Naive thymus-derived CD4-positive, alpha-beta T cell (primary cell): ENCODE measurements around the gene NINJ1. TPM values are rescaled to one million over a fixed set of nuclear protein-coding genes. Genes with fewer than 3 reads are reported as not detected.

Source experiments
- ATAC-seq: fragments of 150-1000 bp; cut with Tn5 transposase; 2 replicates; pipeline ENCODE4 v1.10.0; 2021; ENCODE audit warnings: mild to moderate bottlenecking, moderate library complexity
- CTCF ChIA-PET: fragments of 350-600 bp; sonication (Branson Sonifier 250); formaldehyde crosslinking; loops from one replicate; lab custom pipeline; 2021; ENCODE audit warnings: antibody characterized with exemption; lab: Charles Lee
- POLR2A ChIA-PET: fragments of 350-600 bp; sonication (Branson Sonifier 250); formaldehyde crosslinking; loops from one replicate; lab custom pipeline; 2021; ENCODE audit warnings: antibody characterized with exemption, inconsistent platforms; lab: Charles Lee
- DNase-seq, 9 donors: peaks; one replicate each; pipeline versions ENCODE4 v3.0.0 to v3.0.0-alpha.2; 2020 to 2022; ENCODE audit warnings: mixed read lengths in 1 of 9
- H3K27ac ChIP-seq: one replicate; pipeline ENCODE4 v1.7.0; 2013; ENCODE audit warnings: mild to moderate bottlenecking, low read depth, low read length, moderate library complexity
- H3K27me3 ChIP-seq, 2 donors: one replicate each; pipeline ENCODE4 v1.7.0; 2013; ENCODE audit warnings: low read length in 2 of 2, mild to moderate bottlenecking in 2 of 2, moderate library complexity in 2 of 2; ENCODE audit not compliant: control insufficient read depth in 2 of 2, insufficient read depth in 2 of 2
- H3K36me3 ChIP-seq, 3 experiments: 1 replicate in 2 of 3; 2 replicates in 1 of 3; pipeline ENCODE4 v1.7.0; 2013; ENCODE audit warnings: low read length in 3 of 3, mild to moderate bottlenecking in 3 of 3, moderate library complexity in 1 of 3; ENCODE audit not compliant: insufficient read depth in 3 of 3, control insufficient read depth in 2 of 3
- H3K4me1 ChIP-seq, 2 donors: one replicate each; pipeline ENCODE4 v1.7.0; 2013; ENCODE audit warnings: low read length in 2 of 2, mild to moderate bottlenecking in 2 of 2, moderate library complexity in 1 of 2; ENCODE audit not compliant: control insufficient read depth in 2 of 2, insufficient read depth in 2 of 2
- H3K4me3 ChIP-seq: 2 replicates; pipeline ENCODE4 v1.7.0; 2013; ENCODE audit warnings: mild to moderate bottlenecking, low read length
- H3K9me3 ChIP-seq, 3 experiments: 1 replicate in 2 of 3; 2 replicates in 1 of 3; pipeline ENCODE4 v1.7.0; 2013; ENCODE audit warnings: low read length in 3 of 3; ENCODE audit not compliant: control insufficient read depth in 2 of 3
- H3K27ac Mint-ChIP-seq, 9 donors: one replicate each; pipeline ENCODE4 v1.8.0; 2020 to 2022; ENCODE audit warnings: mixed read lengths in 9 of 9, mild to moderate bottlenecking in 8 of 9, moderate library complexity in 5 of 9, inconsistent platforms in 2 of 9
- H3K27me3 Mint-ChIP-seq, 5 donors: one replicate each; pipeline ENCODE4 v1.8.0; 2021 to 2022; ENCODE audit warnings: mixed read lengths in 5 of 5, mild to moderate bottlenecking in 1 of 5
- H3K36me3 Mint-ChIP-seq, 5 donors: one replicate each; pipeline ENCODE4 v1.8.0; 2020 to 2022; ENCODE audit warnings: mixed read lengths in 5 of 5, mild to moderate bottlenecking in 3 of 5, inconsistent platforms in 1 of 5
- H3K4me1 Mint-ChIP-seq, 7 donors: one replicate each; pipeline ENCODE4 v1.8.0; 2020 to 2022; ENCODE audit warnings: mixed read lengths in 7 of 7, mild to moderate bottlenecking in 3 of 7, inconsistent platforms in 1 of 7
- H3K4me3 Mint-ChIP-seq, 10 donors: one replicate each; pipeline ENCODE4 v1.8.0; 2020 to 2022; ENCODE audit warnings: mild to moderate bottlenecking in 10 of 10, mixed read lengths in 10 of 10, moderate library complexity in 6 of 10, inconsistent platforms in 2 of 10
- H3K9me3 Mint-ChIP-seq, 11 donors: one replicate each; pipeline ENCODE4 v1.8.0; 2020 to 2022; ENCODE audit warnings: mixed read lengths in 11 of 11, mild to moderate bottlenecking in 4 of 11, inconsistent platforms in 1 of 11, moderate library complexity in 1 of 11
- intact Hi-C, 2 donors: fragments of 100-400 bp; cut with micrococcal nuclease; formaldehyde crosslinking; loops; one replicate each; pipeline ENCODE4 v1.15.1; 2023
- polyA plus RNA-seq, 2 donors: library from polyadenylated mRNA; unstranded; fragments of 300-500 nt; fragmentation: Illumina TruSeq; gene quantifications; one replicate each; pipeline ENCODE4 v1.2.3, GENCODE V29; 2021
- total RNA-seq, 6 experiments: library from RNA in 5 of 6; stranded (reverse) in 5 of 6; gene quantifications; 1 replicate in 5 of 6; 2 replicates in 1 of 6; pipeline ENCODE4 v1.2.3 and lab custom pipeline; 2021 to 2026

Gene NINJ1, protein sequence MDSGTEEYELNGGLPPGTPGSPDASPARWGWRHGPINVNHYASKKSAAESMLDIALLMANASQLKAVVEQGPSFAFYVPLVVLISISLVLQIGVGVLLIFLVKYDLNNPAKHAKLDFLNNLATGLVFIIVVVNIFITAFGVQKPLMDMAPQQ
- total RNA-seq (100 to 1,000 TPM in 2 of 5 experiments, 10 to 100 TPM in 3; 30.7 to 163 (median 64.7) TPM), polyA plus RNA-seq (100 to 1,000 TPM; 113 to 133 TPM), total RNA-seq (lab: John Stamatoyannopoulos, UW) (95.7 reads per million, percentile 84 among the genes with 10 or more reads in this experiment)

GRCh38 chr9:93134015-93134739 lies at the start of gene NINJ1:
Gene NINJ1, minus strand, starts transcription at chr9:93134251. Its CDS starts 34 bp downstream, at chr9:93134217.
- Mint-ChIP-seq H3K27ac (peak within 1 kb of the TSS; percentile 84 to 98 (median 98)), H3K4me3 (peak within 1 kb of the TSS; percentile 87 to 92 (median 90)), H3K36me3 (peaks cover 0 to 3% (median 0%) of the 10 kb centered on the region in 5 donors), H3K9me3 (peaks cover 0 to 3% (median 0%) of the 10 kb centered on the region in 11 donors), H3K4me1 (peaks cover 40 to 80% (median 63%) of the 10 kb centered on the region in 7 donors), H3K27me3 (no peaks in the 10 kb centered on the region)
- intact Hi-C loops = loop anchor here (1.0 to 10.0 kb wide), 12 partner anchors 10 to 433 kb away; partner anchors contain the start of genes FAM120A (in 2 of the 2), FAM120AOS (in 2 of the 2), CARD19 (in 1 of the 2) and SUSD3 (in 1 of the 2)
- ATAC-seq (peak; percentile 87), DNase-seq (peak; percentile 72 to 93 (median 83))
- Histone ChIP-seq H3K4me1 (peaks cover 27 to 55% of the 10 kb centered on the region in 2 donors), H3K9me3 (no peaks in the 10 kb centered on the region), H3K36me3 (peaks cover 0 to 5% (median 0%) of the 10 kb centered on the region in 3 experiments), H3K27ac (peak within 1 kb of the TSS; percentile 99), H3K27me3 (no peaks in the 10 kb centered on the region), H3K4me3 (peak within 1 kb of the TSS; percentile 68)
- ChIA-PET POLR2A (interaction anchor here (0.9 to 4.2 kb wide), 15 partner anchors 9 to 181 kb away, joined by 3 to 50 read pairs (median 4); partner anchors contain the start of gene CARD19), CTCF (interaction anchor here (1.2 to 1.4 kb wide), 2 partner anchors 9 to 180 kb away, joined by 3 to 6 read pairs; no protein-coding TSS in a partner anchor)

DNA sequence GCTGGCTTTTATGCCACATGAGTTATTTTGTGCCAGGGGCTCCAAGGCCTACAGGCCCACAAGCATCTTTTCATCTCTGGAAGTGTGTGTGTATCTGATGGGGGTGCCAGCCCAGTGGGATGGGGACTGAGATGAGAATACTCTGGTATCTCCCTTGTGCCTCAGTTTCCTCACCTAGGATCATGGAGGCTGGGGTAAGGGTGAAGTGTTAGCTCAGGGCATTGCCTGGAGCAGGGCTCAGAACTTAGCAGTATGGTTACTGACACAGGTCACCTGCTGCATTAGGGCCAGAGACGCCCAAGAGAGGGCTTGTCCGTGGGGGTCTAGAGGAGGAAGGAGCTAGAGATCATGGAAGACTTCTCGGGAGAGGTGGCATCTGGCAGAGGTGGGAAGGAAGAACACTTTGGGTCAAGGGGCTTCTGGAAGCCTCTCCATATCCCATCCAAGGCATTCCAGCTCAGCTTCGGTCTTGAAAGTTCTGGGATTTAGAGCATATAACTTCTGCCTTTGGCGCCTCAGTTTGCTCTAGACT lies 49.1 kb upstream of the NINJ1 start:
- Histone ChIP-seq H3K27me3 (no peaks in the 10 kb centered on the region), H3K4me3 (peak overlapping the region; percentile 42), H3K4me1 (peaks cover 0 to 7% of the 10 kb centered on the region in 2 donors), H3K9me3 (no peaks in the 10 kb centered on the region), H3K27ac (no peak overlapping the region), H3K36me3 (no peaks in the 10 kb centered on the region)
- intact Hi-C loops = no loop called here
- CTCF ChIA-PET = no interaction called here
- Mint-ChIP-seq H3K9me3 (no peaks in the 10 kb centered on the region), H3K36me3 (no peaks in the 10 kb centered on the region), H3K4me3 (peak overlapping the region; percentile 68 to 85 (median 79)), H3K4me1 (peaks cover 6 to 13% (median 8%) of the 10 kb centered on the region in 7 donors), H3K27me3 (peaks cover 23 to 58% (median 33%) of the 10 kb centered on the region in 5 donors), H3K27ac (peak overlapping the region in 3 of 9 donors; percentile 10 to 48 (median 45))
- ATAC-seq = no peak
- no peak for DNase-seq
- POLR2A ChIA-PET = no interaction called here

DNA sequence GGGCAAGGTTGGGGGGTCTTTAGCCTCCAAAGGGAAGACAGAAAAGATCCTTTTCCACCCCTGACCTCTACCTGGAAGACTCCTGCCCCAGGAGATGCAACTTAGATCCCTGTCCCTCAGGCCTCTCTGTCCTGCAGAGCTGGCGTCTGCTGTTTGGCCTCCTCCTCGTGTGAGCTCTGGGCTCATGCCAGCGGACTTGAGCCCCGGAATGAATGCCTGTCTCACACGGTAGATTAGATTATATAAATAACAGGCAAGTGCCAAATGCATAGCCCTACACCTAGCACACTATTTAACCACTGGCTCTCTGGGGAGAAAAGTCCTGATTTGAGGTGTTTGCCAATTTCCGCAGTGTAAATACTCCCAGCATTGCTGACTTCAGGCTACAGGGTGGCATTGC lies 48.5 kb upstream of the NINJ1 start:
- ChIA-PET CTCF (no interaction called here), POLR2A (interaction anchor here (0.7 kb wide), 1 partner anchor 43 kb away, joined by 3 read pairs; no protein-coding TSS in a partner anchor)
- ATAC-seq (no peak), DNase-seq (no peak)
- Histone ChIP-seq H3K36me3 (no peaks in the 10 kb centered on the region), H3K4me3 (no peak overlapping the region), H3K9me3 (no peaks in the 10 kb centered on the region), H3K4me1 (peaks cover 0 to 7% of the 10 kb centered on the region in 2 donors), H3K27me3 (no peaks in the 10 kb centered on the region), H3K27ac (no peak overlapping the region)
- no peak overlapping the region for H3K27ac Mint-ChIP-seq
- H3K9me3 Mint-ChIP-seq = no peaks in the 10 kb centered on the region
- peaks cover 23 to 55% (median 33%) of the 10 kb centered on the region in 5 donors for H3K27me3 Mint-ChIP-seq
- H3K4me3 Mint-ChIP-seq = peak overlapping the region in 3 of 10 donors; percentile 74 to 81 (median 75)
- intact Hi-C loops = no loop called here
- H3K36me3 Mint-ChIP-seq = no peaks in the 10 kb centered on the region
- peaks cover 6 to 13% (median 8%) of the 10 kb centered on the region in 7 donors for H3K4me1 Mint-ChIP-seq

GRCh38 chr9:93181672-93182435 lies 47.8 kb upstream of the NINJ1 start:
- Histone ChIP-seq H3K27me3 (no peaks in the 10 kb centered on the region), H3K9me3 (no peaks in the 10 kb centered on the region), H3K36me3 (no peaks in the 10 kb centered on the region), H3K4me1 (peaks cover 0 to 7% of the 10 kb centered on the region in 2 donors), H3K27ac (no peak overlapping the region), H3K4me3 (no peak overlapping the region)
- intact Hi-C loops = no loop called here
- H3K4me3 Mint-ChIP-seq = peak overlapping the region in 2 of 10 donors; percentile 23 to 53
- H3K27ac Mint-ChIP-seq = no peak overlapping the region
- H3K4me1 Mint-ChIP-seq = peaks cover 6 to 12% (median 8%) of the 10 kb centered on the region in 7 donors
- ATAC-seq = no peak
- H3K36me3 Mint-ChIP-seq = no peaks in the 10 kb centered on the region
- DNase-seq = no peak
- H3K9me3 Mint-ChIP-seq = no peaks in the 10 kb centered on the region
- ChIA-PET POLR2A (interaction anchor here (0.7 kb wide), 1 partner anchor 42 kb away, joined by 3 read pairs; no protein-coding TSS in a partner anchor), CTCF (interaction anchor here (0.6 kb wide), 1 partner anchor 73 kb away, joined by 3 read pairs; no protein-coding TSS in a partner anchor)
- H3K27me3 Mint-ChIP-seq = peaks cover 23 to 51% (median 30%) of the 10 kb centered on the region in 5 donors

- Mint-ChIP-seq H3K4me3 (no peak overlapping the region), H3K4me1 (peaks cover 6 to 12% (median 8%) of the 10 kb centered on the region in 7 donors), H3K9me3 (no peaks in the 10 kb centered on the region), H3K36me3 (no peaks in the 10 kb centered on the region), H3K27ac (no peak overlapping the region), H3K27me3 (peaks cover 23 to 42% (median 30%) of the 10 kb centered on the region in 5 donors)
- ATAC-seq = no peak
- peaks cover 0 to 7% of the 10 kb centered on the region in 2 donors for H3K4me1 ChIP-seq
- ChIA-PET POLR2A (interaction anchor here (0.7 kb wide), 1 partner anchor 9 kb away, joined by 3 read pairs; no protein-coding TSS in a partner anchor), CTCF (interaction anchor here (0.6 kb wide), 1 partner anchor 72 kb away, joined by 3 read pairs; no protein-coding TSS in a partner anchor)
- DNase-seq = no peak
- no peaks in the 10 kb centered on the region for H3K36me3 ChIP-seq
- no peak overlapping the region for H3K4me3 ChIP-seq
- intact Hi-C loops = no loop called here
- H3K27ac ChIP-seq = no peak overlapping the region
- H3K9me3 ChIP-seq = no peaks in the 10 kb centered on the region
- no peaks in the 10 kb centered on the region for H3K27me3 ChIP-seq
Measured at GRCh38 chr9:93180938-93181337, 46.9 kb upstream of the NINJ1 start.
